NCI-H2227 (cell line): Measurements from ENCODE around the gene FRMPD3.
A peak's percentile ranks its signal among the peaks of the same experiment; 100 is the strongest.

Source experiments
- DNase-seq: peaks from one replicate; lab custom pipeline; 2025; ENCODE audit not compliant: unreplicated experiment; lab: John Stamatoyannopoulos, UW

FRMPD3 gene

DNA sequence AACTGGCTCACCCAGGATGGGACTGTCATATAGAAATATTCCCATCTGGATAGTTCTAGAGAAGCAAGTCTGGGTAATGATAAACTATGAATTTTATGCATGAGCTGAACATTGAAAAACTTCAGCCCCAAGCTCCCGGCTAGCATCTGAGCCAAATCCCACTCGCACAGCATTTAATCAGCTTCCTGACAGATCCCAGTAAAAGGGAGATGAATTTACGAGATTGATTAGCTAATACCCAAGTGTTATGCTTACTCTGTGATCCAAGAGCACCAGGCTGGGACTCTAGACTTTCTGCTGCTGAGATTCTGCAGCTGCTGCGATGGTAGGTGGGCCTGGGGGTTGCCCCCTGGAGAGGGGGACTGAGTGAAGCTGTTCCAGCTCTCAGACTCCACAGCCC, 28.0 kb downstream of the FRMPD3 start:
- no peak for DNase-seq

DNA sequence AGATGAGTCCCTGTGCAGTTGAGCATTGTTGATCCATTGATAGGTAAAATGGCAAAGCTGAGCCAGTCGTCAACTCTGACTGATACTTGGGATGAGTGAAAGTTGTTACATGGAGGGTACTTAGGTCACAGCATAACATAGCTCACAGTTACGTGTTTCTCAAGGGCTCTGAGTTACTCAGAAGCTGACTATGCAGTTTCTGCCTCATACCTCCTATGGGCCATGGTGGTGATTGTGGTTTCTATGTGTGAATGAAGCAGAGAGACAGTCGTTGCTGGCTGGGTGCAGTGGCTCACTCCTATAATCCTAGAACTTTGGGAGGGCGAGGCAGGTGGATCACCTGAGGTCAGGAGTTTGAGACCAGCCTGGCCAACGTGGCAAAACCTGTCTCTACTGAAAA, 30.8 kb downstream of the FRMPD3 start:
- no peak for DNase-seq

- no peak for DNase-seq
Measured at GRCh38 chrX:107482046-107482445, 32.6 kb downstream of the FRMPD3 start.

DNA sequence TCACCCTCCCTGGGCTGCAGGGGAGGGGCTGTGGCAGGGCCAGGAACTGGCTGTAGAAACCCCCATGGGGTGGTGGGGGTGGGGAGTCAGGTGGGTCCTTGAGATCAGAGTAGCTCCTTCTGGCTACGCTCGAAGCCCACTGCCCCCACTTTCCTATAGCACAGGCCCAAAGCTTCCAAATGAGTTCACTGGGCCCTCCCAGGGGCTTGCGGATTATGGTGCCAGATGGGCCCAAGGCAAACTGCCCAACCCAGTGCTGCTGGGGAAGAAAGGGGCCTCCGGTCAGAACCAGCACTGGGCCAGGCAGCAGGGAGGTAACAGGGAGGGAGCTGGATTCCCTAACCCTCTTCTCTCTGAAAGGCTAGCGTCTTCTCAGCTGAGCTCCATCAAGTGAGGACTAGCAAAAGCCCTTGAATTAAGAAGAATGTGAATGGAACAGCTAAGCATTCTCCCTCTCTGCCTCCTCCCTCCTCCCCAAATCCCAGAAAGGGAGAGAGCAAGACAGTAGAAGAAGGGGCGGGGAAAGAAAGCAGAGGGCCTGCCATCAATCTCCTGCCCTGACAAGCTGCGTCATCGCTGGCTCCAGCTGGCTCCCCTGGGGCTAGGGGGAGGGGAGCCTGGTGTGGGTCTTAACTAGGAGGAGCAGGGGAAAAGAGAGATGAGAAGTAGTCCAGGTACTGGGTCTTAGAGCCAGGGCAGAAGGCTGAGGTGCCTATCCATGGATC, 34.7 kb downstream of the FRMPD3 start:
- DNase-seq, result peak; percentile 82

DNA sequence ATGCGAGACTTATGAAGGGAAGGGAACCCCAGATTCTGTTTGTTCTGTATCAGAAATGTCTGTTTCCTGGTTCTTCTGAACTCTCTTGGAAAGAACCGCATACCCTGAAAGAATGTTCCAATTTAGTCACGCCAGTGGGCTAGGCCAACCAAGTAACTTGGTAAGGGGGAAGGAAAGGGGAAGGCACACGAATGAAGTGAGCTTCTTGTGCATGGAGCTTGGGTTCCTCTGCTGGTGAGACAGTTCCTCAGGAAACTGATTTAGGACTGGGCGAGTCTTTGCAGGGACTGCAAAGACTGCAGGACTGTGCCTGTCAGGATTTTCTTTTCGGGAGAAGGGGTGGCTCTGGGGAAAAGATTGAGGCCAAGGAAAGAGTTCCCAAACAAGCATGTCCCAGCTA, 35.6 kb downstream of the FRMPD3 start:
- DNase-seq, result peak; percentile 15

DNA sequence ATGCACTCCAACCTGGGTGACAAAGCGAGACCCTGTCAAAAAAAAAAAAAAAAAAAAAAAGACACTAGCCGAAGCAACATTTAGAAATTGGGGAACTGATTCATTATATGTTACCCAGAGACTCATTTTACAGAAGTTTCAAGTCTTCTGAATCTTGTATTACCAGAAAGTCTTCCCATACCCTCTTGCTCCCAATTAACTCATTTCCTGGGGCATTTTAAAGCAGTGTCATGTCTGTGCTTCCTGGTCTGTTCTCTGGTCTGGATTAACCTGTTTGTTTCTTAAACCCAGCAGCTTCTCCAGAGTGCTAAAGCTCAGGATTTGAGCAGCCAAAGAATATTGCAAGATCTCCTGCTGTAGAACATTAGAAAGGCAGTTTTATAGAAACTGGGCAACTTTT, 43.7 kb downstream of the FRMPD3 start:
- DNase-seq, result no peak

- no peak for DNase-seq
Measured at GRCh38 chrX:107496786-107497185, 47.3 kb downstream of the FRMPD3 start.
